Measurements from ENCODE around the gene GNAL. TPM values are rescaled to one million over a fixed set of nuclear protein-coding genes. Genes with fewer than 3 reads are reported as not detected.

Gene GNAL
- total RNA-seq, 1 donor from 2014 or later = 5.9 TPM

- TF ChIP-seq CTCF (IDR thresholded peaks at IDR 0.05) = no peak
- H3K9me3 ChIP-seq = no peaks in the 10 kb centered on the region
- intact Hi-C loops (cut with DNase I) = no loop called here
- H3K4me1 ChIP-seq = no peaks in the 10 kb centered on the region
- DNase-seq (ENCODE audit: low spot score in 2 of 2) = no peak
- no peak overlapping the region for H3K27ac ChIP-seq
- H3K27me3 ChIP-seq = no peaks in the 10 kb centered on the region
- H3K4me3 ChIP-seq = no peak overlapping the region
- no peaks in the 10 kb centered on the region for H3K36me3 ChIP-seq
These were observed 35.7 kb downstream of the GNAL start for GRCh38 chr18:11724781-11725180.

- no peak for TF ChIP-seq CTCF (IDR thresholded peaks at IDR 0.05)
- no peak overlapping the region for H3K4me3 ChIP-seq
- H3K9me3 ChIP-seq = no peaks in the 10 kb centered on the region
- intact Hi-C loops (cut with DNase I) = no loop called here
- H3K4me1 ChIP-seq = no peaks in the 10 kb centered on the region
- DNase-seq (ENCODE audit: low spot score in 2 of 2) = no peak
- H3K27me3 ChIP-seq = no peaks in the 10 kb centered on the region
- H3K27ac ChIP-seq = no peak overlapping the region
- no peaks in the 10 kb centered on the region for H3K36me3 ChIP-seq
These were observed 37.5 kb downstream of the GNAL start for GRCh38 chr18:11726556-11726955.

GRCh38 chr18:11728249-11728648 is 39.2 kb downstream of the GNAL start:
- Histone ChIP-seq H3K9me3 (no peaks in the 10 kb centered on the region), H3K4me1 (no peaks in the 10 kb centered on the region), H3K36me3 (no peaks in the 10 kb centered on the region), H3K27me3 (no peaks in the 10 kb centered on the region), H3K4me3 (no peak overlapping the region), H3K27ac (no peak overlapping the region)
- no peak for DNase-seq (ENCODE audit: low spot score in 2 of 2)
- peak in 1 of 3 experiments; percentile 8 for TF ChIP-seq CTCF (IDR thresholded peaks at IDR 0.05)
- intact Hi-C loops (cut with DNase I) = no loop called here

GRCh38 chr18:11729556-11729955 is 40.5 kb downstream of the GNAL start:
- no peak overlapping the region for H3K27ac ChIP-seq
- no peaks in the 10 kb centered on the region for H3K27me3 ChIP-seq
- no peaks in the 10 kb centered on the region for H3K36me3 ChIP-seq
- no peak for TF ChIP-seq CTCF (IDR thresholded peaks at IDR 0.05)
- H3K4me1 ChIP-seq = no peaks in the 10 kb centered on the region
- H3K9me3 ChIP-seq = no peaks in the 10 kb centered on the region
- no peak for DNase-seq (ENCODE audit: low spot score in 2 of 2)
- intact Hi-C loops (cut with DNase I) = no loop called here
- H3K4me3 ChIP-seq = no peak overlapping the region

- H3K27ac ChIP-seq = no peak overlapping the region
- H3K9me3 ChIP-seq = no peaks in the 10 kb centered on the region
- TF ChIP-seq CTCF (IDR thresholded peaks at IDR 0.05) = peak; percentile 60 to 79 (median 66)
- H3K4me3 ChIP-seq = peak overlapping the region in 1 of 2 donors; percentile 36
- H3K36me3 ChIP-seq = no peaks in the 10 kb centered on the region
- peak in 1 of 2 donors; percentile 74 for DNase-seq (ENCODE audit: low spot score in 2 of 2)
- no peaks in the 10 kb centered on the region for H3K4me1 ChIP-seq
- intact Hi-C loops (cut with DNase I) = loop anchor here (2.0 to 5.0 kb wide), 2 partner anchors 206 to 264 kb away; no protein-coding TSS in a partner anchor
- no peaks in the 10 kb centered on the region for H3K27me3 ChIP-seq
These were observed 44.0 kb downstream of the GNAL start for GRCh38 chr18:11733031-11733430.

- Histone ChIP-seq H3K4me3 (no peak overlapping the region), H3K9me3 (no peaks in the 10 kb centered on the region), H3K27ac (no peak overlapping the region), H3K27me3 (no peaks in the 10 kb centered on the region), H3K4me1 (no peaks in the 10 kb centered on the region), H3K36me3 (no peaks in the 10 kb centered on the region)
- intact Hi-C loops (cut with DNase I) = no loop called here
- no peak for DNase-seq (ENCODE audit: low spot score in 2 of 2)
- TF ChIP-seq CTCF (IDR thresholded peaks at IDR 0.05) = no peak
These were observed 47.6 kb downstream of the GNAL start for GRCh38 chr18:11736656-11737055.

All from ascending aorta (tissue), 2 donors.